SK-N-SH (cell line): Measurements from ENCODE around the gene PCDHGA9. TPM values are rescaled to one million over a fixed set of nuclear protein-coding genes. Genes with fewer than 3 reads are reported as not detected.

ENCODE experiments used
- CTCF ChIA-PET: fragments of 300-600, 350-600 bp; formaldehyde crosslinking; extraction: SDS; loops from one replicate; lab custom pipeline; 2021; lab: Yijun Ruan, JAX
- POLR2A ChIA-PET: fragments of 350-600 bp; sonication (Branson Sonifier 250); formaldehyde crosslinking; extraction: SDS; loops from one replicate; lab custom pipeline; 2020; ENCODE audit warnings: antibody characterized with exemption, inconsistent platforms; lab: Yijun Ruan, JAX
- DNase-seq: peaks from one replicate; pipeline ENCODE4 v3.0.0; 2012
- H2AFZ ChIP-seq: fragments of 200-600 bp; sonication (generic); 2 replicates; pipeline ENCODE4 v1.8.1; 2016; ENCODE audit warnings: antibody characterized with exemption, mild to moderate bottlenecking, low read depth
- H3F3A ChIP-seq: fragments of 200-600 bp; sonication (generic); replicated peaks from 2 replicates; pipeline ENCODE3; 2016; ENCODE audit warnings: antibody characterized with exemption, mild to moderate bottlenecking; ENCODE audit not compliant: insufficient read depth
- H3K27ac ChIP-seq, 2 experiments: fragments of 200-500 bp in 1 of 2; fragments of 200-600 bp in 1 of 2; sonication (Bioruptor generic) in 1 of 2; sonication (generic), shearing (Covaris generic) in 1 of 2; 2 replicates each; pipeline versions ENCODE4 v1.5.1 to v1.6.1; 2014 to 2016; ENCODE audit warnings: low read depth in 2 of 2, inconsistent platforms in 1 of 2, low read length in 1 of 2, mild to moderate bottlenecking in 1 of 2, mixed read lengths in 1 of 2
- H3K27me3 ChIP-seq: fragments of 200-600 bp; sonication (generic), shearing (Covaris generic); 2 replicates; pipeline ENCODE4 v1.6.1; 2016; ENCODE audit warnings: mixed run types; ENCODE audit not compliant: insufficient read depth
- H3K36me3 ChIP-seq, 2 experiments: fragments of 200-500 bp in 1 of 2; fragments of 200-600 bp in 1 of 2; sonication (Bioruptor generic) in 1 of 2; sonication (generic) in 1 of 2; replicated peaks in 1 of 2; 2 replicates each; pipeline versions ENCODE3 to v1.5.1; 2014 to 2016; ENCODE audit warnings: low read length in 1 of 2, mild to moderate bottlenecking in 1 of 2; ENCODE audit not compliant: insufficient read depth in 2 of 2, control insufficient read depth in 1 of 2
- H3K4me1 ChIP-seq, 2 experiments: fragments of 200-500 bp in 1 of 2; fragments of 200-600 bp in 1 of 2; sonication (Bioruptor generic) in 1 of 2; sonication (generic), shearing (Covaris generic) in 1 of 2; 2 replicates each; pipeline versions ENCODE4 v1.5.1 to v1.6.1; 2014 to 2016; ENCODE audit warnings: low read depth in 1 of 2, low read length in 1 of 2, mixed run types in 1 of 2; ENCODE audit not compliant: insufficient read depth in 2 of 2, control insufficient read depth in 1 of 2
- H3K4me2 ChIP-seq: fragments of 200-600 bp; sonication (generic), shearing (Covaris generic); 2 replicates; pipeline ENCODE4 v1.6.1; 2017; ENCODE audit warnings: mixed run types
- H3K4me3 ChIP-seq, 2 experiments: fragments of 200-500 bp in 1 of 2; fragments of 200-600 bp in 1 of 2; sonication (Bioruptor generic) in 1 of 2; sonication (generic), shearing (Covaris generic) in 1 of 2; 2 replicates each; pipeline versions ENCODE4 v1.5.1 to v1.8.1; 2014 to 2016; ENCODE audit warnings: low read depth in 2 of 2, inconsistent platforms in 1 of 2, low read length in 1 of 2, mild to moderate bottlenecking in 1 of 2, mixed read lengths in 1 of 2, moderate library complexity in 1 of 2
- H3K79me2 ChIP-seq: fragments of 200-600 bp; sonication (generic); 2 replicates; pipeline ENCODE4 v1.8.1; 2017; ENCODE audit warnings: mild to moderate bottlenecking; ENCODE audit not compliant: insufficient read depth
- H3K9ac ChIP-seq: fragments of 200-600 bp; sonication (generic); 2 replicates; pipeline ENCODE4 v1.6.1; 2017; ENCODE audit warnings: mixed run types
- H3K9me2 ChIP-seq: fragments of 200-600 bp; sonication (generic); 2 replicates; pipeline ENCODE4 v1.6.1; 2017; ENCODE audit warnings: mixed run types
- H3K9me3 ChIP-seq: fragments of 200-600 bp; sonication (generic); 2 replicates; pipeline ENCODE4 v1.6.1; 2017; ENCODE audit warnings: mixed run types, mild to moderate bottlenecking, moderate library complexity
- H4K20me1 ChIP-seq: fragments of 200-600 bp; sonication (generic); 2 replicates; pipeline ENCODE4 v1.6.1; 2017; ENCODE audit warnings: mild to moderate bottlenecking, mixed run types; ENCODE audit not compliant: insufficient read depth
- CHD2 ChIP-seq: fragments of 150-350 bp; IDR thresholded peaks from 2 replicates; pipeline ENCODE4 v1.6.1; 2018; ENCODE audit warnings: low read length; ENCODE audit not compliant: partially characterized antibody
- EP300 ChIP-seq, 2 experiments: IDR thresholded peaks; 2 replicates each; pipeline versions ENCODE4 v1.4.0 to v1.6.1; 2012; ENCODE audit warnings: borderline replicate concordance in 1 of 2, low read depth in 1 of 2, low read length in 1 of 2
- EZH2phosphoT487 ChIP-seq: fragments of 200-600 bp; sonication (generic); IDR thresholded peaks from 2 replicates; pipeline ENCODE4 v1.6.1; 2017; ENCODE audit warnings: low read depth, mixed run types, mild to moderate bottlenecking, antibody characterized with exemption, moderate library complexity, borderline replicate concordance
- FOSL2 ChIP-seq: IDR thresholded peaks from 2 replicates; pipeline ENCODE4 v1.4.0; 2012; ENCODE audit warnings: low read depth, mild to moderate bottlenecking, moderate library complexity, borderline replicate concordance
- MAX ChIP-seq: IDR thresholded peaks from 2 replicates; pipeline ENCODE4 v1.4.0; 2012; ENCODE audit warnings: low read depth
- NFIC ChIP-seq: IDR thresholded peaks from 2 replicates; pipeline ENCODE4 v1.4.0; 2012; ENCODE audit warnings: borderline replicate concordance
- NRF1 ChIP-seq: IDR thresholded peaks from 2 replicates; pipeline ENCODE4 v1.6.1; 2012; ENCODE audit warnings: low read depth, mild to moderate bottlenecking, low read length
- RFX5 ChIP-seq: IDR thresholded peaks from 2 replicates; pipeline ENCODE4 v1.6.1; 2012; ENCODE audit warnings: mild to moderate bottlenecking, improper control_type of control experiment, low read length
- RXRA ChIP-seq: IDR thresholded peaks from 2 replicates; pipeline ENCODE4 v1.4.0; 2012; ENCODE audit warnings: low read depth, mild to moderate bottlenecking, borderline replicate concordance
- SIN3A ChIP-seq: IDR thresholded peaks from 2 replicates; pipeline ENCODE4 v1.6.1; 2012; ENCODE audit warnings: low read depth, mild to moderate bottlenecking, low read length, moderate library complexity, borderline replicate concordance
- TCF12 ChIP-seq: IDR thresholded peaks from 2 replicates; pipeline ENCODE4 v1.4.0; 2012
- YY1 ChIP-seq: IDR thresholded peaks from 2 replicates; pipeline ENCODE4 v1.4.0; 2012; ENCODE audit warnings: low read depth, mild to moderate bottlenecking
- WGBS: methylation state at CpG from one replicate; pipeline ENCODE4 v1.1.6; 2017; ENCODE audit warnings: low lambda C conversion rate; 5-methylcytosine and 5-hydroxymethylcytosine counted together
- polyA plus RNA-seq, 3 experiments: library from polyadenylated mRNA; depleted of rRNA; stranded (reverse); fragments of >200 nt; gene quantifications; 2 replicates each; pipeline ENCODE4 v1.2.3, GENCODE V29; 2012
- TF ChIP-seq, protein P1 (sequence below): IDR thresholded peaks from 2 replicates; pipeline ENCODE4 v1.6.1; 2012; ENCODE audit warnings: mild to moderate bottlenecking, low read depth, low read length, moderate library complexity
- TF ChIP-seq, protein P2 (sequence below): IDR thresholded peaks from 2 replicates; pipeline ENCODE4 v1.4.0; 2012; ENCODE audit warnings: low read depth, borderline replicate concordance

Gene PCDHGA9
- polyA plus RNA-seq, 1 of the 3 experiments (the other 2 are of a cell fraction) = 0.16 TPM

- Histone ChIP-seq H3K27ac (no peak overlapping the region), H2AFZ (no peak overlapping the region), H3K4me2 (no peak overlapping the region), H3K9me3 (no peaks in the 10 kb centered on the region), H4K20me1 (no peaks in the 10 kb centered on the region), H3K79me2 (0 out of 2 replicates have a peak, but pooled peaks cover 10% of the 10 kb centered on the region), H3K36me3 (peaks cover 3 to 11% of the 10 kb centered on the region in 2 experiments), H3K27me3 (no peaks in the 10 kb centered on the region), H3K4me1 (no peaks in the 10 kb centered on the region), H3K9me2 (no peaks in the 10 kb centered on the region), H3K4me3 (no peak overlapping the region), H3K9ac (no peak overlapping the region), H3F3A (peaks cover 8% of the 10 kb centered on the region)
- CTCF ChIA-PET = no interaction called here
- WGBS = 58% methylated on average over 2 of the region's 2 CpGs
- POLR2A ChIA-PET = no interaction called here
- TF ChIP-seq SIN3A (no peak), NRF1 (no peak), YY1 (no peak), RXRA (no peak), EZH2phosphoT487 (no peak), EP300 (IDR thresholded peaks at IDR 0.05; ENCODE audit: borderline replicate concordance in 1 of 2, low read depth in 1 of 2, low read length in 1 of 2) (no peak), FOSL2 (no peak), CHD2 (no peak), RFX5 (no peak), MAX (no peak)
- TF ChIP-seq, protein P1, sequence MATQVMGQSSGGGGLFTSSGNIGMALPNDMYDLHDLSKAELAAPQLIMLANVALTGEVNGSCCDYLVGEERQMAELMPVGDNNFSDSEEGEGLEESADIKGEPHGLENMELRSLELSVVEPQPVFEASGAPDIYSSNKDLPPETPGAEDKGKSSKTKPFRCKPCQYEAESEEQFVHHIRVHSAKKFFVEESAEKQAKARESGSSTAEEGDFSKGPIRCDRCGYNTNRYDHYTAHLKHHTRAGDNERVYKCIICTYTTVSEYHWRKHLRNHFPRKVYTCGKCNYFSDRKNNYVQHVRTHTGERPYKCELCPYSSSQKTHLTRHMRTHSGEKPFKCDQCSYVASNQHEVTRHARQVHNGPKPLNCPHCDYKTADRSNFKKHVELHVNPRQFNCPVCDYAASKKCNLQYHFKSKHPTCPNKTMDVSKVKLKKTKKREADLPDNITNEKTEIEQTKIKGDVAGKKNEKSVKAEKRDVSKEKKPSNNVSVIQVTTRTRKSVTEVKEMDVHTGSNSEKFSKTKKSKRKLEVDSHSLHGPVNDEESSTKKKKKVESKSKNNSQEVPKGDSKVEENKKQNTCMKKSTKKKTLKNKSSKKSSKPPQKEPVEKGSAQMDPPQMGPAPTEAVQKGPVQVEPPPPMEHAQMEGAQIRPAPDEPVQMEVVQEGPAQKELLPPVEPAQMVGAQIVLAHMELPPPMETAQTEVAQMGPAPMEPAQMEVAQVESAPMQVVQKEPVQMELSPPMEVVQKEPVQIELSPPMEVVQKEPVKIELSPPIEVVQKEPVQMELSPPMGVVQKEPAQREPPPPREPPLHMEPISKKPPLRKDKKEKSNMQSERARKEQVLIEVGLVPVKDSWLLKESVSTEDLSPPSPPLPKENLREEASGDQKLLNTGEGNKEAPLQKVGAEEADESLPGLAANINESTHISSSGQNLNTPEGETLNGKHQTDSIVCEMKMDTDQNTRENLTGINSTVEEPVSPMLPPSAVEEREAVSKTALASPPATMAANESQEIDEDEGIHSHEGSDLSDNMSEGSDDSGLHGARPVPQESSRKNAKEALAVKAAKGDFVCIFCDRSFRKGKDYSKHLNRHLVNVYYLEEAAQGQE = no peak
- DNase-seq = no peak
These were observed 31.4 kb downstream of the PCDHGA9 start for GRCh38 chr5:141434006-141434405.

GRCh38 chr5:141437221-141437620 is 34.6 kb downstream of the PCDHGA9 start:
- Histone ChIP-seq H4K20me1 (no peaks in the 10 kb centered on the region), H3K4me1 (no peaks in the 10 kb centered on the region), H3K27me3 (no peaks in the 10 kb centered on the region), H3K9ac (no peak overlapping the region), H3K9me2 (no peaks in the 10 kb centered on the region), H3K4me2 (no peak overlapping the region), H2AFZ (no peak overlapping the region), H3K36me3 (no peaks in the 10 kb centered on the region), H3K9me3 (no peaks in the 10 kb centered on the region), H3K4me3 (no peak overlapping the region), H3K79me2 (0 out of 2 replicates have a peak, but pooled peaks cover 5% of the 10 kb centered on the region), H3K27ac (no peak overlapping the region), H3F3A (no peaks in the 10 kb centered on the region)
- no peak for DNase-seq
- 78% methylated on average over 2 of the region's 2 CpGs for WGBS
- TF ChIP-seq TCF12 (0 out of 2 replicates have a peak, but pooled peaks have one; percentile 5), NFIC (no peak)
- TF ChIP-seq, protein P2, sequence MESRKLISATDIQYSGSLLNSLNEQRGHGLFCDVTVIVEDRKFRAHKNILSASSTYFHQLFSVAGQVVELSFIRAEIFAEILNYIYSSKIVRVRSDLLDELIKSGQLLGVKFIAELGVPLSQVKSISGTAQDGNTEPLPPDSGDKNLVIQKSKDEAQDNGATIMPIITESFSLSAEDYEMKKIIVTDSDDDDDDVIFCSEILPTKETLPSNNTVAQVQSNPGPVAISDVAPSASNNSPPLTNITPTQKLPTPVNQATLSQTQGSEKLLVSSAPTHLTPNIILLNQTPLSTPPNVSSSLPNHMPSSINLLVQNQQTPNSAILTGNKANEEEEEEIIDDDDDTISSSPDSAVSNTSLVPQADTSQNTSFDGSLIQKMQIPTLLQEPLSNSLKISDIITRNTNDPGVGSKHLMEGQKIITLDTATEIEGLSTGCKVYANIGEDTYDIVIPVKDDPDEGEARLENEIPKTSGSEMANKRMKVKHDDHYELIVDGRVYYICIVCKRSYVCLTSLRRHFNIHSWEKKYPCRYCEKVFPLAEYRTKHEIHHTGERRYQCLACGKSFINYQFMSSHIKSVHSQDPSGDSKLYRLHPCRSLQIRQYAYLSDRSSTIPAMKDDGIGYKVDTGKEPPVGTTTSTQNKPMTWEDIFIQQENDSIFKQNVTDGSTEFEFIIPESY = no peak
- ChIA-PET POLR2A (no interaction called here), CTCF (interaction anchor here (1.1 to 1.7 kb wide), 6 partner anchors 17 to 238 kb away, joined by 3 to 6 read pairs (median 4); partner anchors contain the start of genes PCDHB11, PCDHGA11 and PCDHGB7)
